Articular chondrocyte of knee joint (primary cell): ENCODE results near the gene LETMD1. TPM values are rescaled to one million over a fixed set of nuclear protein-coding genes. Genes with fewer than 3 reads are reported as not detected.

ENCODE experiments used
- small RNA-seq: library from RNA; depleted of rRNA; stranded (forward); fragments of <200 nt; gene quantifications from one replicate; pipeline ENCODE3, GENCODE V24; 2012
- total RNA-seq: library from RNA; depleted of rRNA; stranded (reverse); fragments of >200 nt; gene quantifications from 2 replicates; pipeline ENCODE4 v1.2.3, GENCODE V29; 2012

LETMD1 gene, protein sequence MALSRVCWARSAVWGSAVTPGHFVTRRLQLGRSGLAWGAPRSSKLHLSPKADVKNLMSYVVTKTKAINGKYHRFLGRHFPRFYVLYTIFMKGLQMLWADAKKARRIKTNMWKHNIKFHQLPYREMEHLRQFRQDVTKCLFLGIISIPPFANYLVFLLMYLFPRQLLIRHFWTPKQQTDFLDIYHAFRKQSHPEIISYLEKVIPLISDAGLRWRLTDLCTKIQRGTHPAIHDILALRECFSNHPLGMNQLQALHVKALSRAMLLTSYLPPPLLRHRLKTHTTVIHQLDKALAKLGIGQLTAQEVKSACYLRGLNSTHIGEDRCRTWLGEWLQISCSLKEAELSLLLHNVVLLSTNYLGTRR
- total RNA-seq: 55.1 and 64.2 TPM in 2 replicates

DNA sequence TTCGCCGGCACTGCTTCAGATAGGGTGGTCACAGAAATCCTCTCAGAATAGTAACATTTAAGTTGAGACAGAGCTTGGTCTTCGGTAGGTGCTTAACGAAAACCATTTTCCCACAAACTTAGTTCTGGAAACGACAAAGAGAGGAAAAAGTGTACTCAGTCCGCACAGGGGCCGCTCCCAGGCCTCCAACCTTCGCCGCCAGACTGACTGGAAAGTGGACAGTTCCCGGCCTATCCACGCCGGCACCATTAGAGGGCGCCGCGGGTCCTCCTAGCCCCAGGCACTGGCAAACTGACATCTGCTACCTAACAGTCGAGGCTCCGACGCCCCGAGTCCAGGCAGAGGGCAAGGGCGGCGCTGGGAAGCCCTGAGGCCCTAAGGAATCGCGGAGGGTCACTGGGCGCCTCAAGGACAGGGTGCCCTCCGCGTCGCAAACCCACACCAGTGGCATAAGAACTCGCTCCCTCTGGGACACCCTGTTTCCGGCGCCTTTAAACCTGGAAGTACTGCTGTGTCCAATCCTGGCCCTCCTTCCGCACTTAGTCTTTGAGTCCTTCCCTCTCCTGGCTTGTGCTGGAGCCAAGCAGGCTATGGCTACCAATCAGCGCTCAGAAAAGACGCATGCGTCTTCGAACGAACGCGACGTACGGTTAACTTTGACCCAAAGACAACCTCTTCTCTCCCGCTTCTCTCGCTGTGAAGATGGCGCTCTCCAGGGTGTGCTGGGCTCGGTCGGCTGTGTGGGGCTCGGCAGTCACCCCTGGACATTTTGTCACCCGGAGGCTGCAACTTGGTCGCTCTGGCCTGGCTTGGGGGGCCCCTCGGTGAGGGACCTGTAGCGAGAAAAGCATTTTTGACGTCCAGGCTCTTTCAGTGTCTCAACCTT is at the start of gene LETMD1:
TSS of gene LETMD1 (plus strand) at position 673 of the 886 bp plus-strand sequence. CDS start at position 703, 30 bp downstream.

DNA sequence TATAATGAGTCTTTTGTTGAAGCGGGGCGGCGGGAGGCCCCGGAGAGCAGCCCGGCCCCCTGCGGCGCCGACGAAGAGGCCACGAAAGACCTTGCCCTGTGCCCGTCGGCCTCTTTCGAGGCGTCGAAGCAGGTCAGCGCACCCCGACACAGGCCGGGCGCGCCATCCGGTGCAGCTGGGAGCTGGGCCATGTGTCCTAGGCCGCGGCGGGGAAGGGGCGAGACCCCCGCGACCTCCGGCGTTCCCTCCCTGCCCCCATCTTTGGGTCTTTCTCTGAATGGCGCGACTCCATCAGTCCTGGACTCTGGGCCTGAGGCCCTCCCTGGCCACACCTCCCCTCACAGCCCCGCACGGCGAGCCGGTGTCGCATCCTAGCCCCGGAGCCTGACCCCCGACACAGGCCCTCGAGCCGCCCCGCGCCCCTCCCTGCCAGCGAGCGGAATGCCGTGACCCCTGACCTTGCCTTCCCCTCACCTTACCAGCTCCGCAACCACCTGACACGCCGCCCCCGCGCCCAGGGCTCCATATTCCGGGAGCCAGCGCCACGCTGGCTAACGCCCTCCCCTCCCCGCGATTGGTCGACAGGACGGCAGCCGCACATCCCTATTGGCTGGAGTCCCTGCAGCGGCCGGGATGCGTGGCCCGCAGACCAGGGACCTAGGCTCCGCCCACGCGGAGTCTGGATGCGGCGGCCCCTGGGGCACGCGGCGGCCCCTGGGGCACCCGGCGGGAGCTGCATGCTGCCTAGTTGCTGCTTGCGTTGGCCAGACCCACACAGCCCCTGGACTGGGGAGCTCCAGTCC is 22.1 kb upstream of the LETMD1 start, which contains the start of gene SLC11A2:
TSS of gene SLC11A2 (minus strand) at position 549 of the 803 bp plus-strand sequence. CDS start 15,656 bp downstream, outside the sequence.

DNA sequence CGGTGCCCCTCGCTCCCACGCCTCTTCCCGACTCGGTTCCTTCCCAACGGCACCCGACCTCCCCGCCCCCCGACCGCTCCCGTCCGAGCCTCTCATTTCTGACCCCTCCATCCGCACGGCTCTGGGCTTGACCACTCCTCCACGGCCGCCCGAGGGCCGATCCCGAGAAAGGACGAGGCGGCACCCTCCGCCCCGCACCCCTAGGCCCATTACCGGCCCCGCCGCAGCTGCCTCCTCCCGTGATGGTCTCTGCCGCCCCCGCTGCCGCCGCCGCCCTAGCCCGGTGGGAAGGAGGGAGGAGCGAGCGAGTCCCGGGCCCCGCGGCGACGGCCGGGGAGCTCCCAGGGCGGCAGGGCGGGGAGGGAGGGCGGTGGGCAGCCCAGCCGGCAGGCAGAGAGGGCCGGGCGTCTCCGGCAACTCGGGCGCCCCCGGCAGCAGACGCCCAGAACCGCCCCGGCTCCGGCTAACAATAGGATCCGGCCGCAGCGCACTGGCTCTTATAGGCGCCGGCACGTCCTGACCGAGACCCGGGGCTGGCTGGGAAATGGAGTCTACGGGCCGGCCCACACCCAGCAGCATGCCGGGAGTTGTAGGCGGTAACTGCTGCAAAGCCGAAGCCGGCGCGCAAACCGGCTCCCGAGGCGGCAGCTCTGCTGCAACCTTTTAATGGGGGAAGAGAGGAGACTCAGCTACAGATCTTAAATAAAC is 35.2 kb downstream of the LETMD1 start, which contains the start of gene CSRNP2:
TSS of gene CSRNP2 (minus strand) at position 471 of the 708 bp plus-strand sequence. CDS start 7,035 bp downstream, outside the sequence.

Small RNA genes lying within 50 kb of the gene (small RNA-seq; reads per million reads assigned to genes)
- gene RNU6-1273P: not detected
- not detected for gene RNU6-87P

Other genes with a start within 250 kb of the LETMD1 start
- gene TMPRSS12, start 205.4 kb upstream of the LETMD1 start, total RNA-seq: not detected in 2 replicates
- not detected in 2 replicates for gene HIGD1C, start 95.8 kb upstream of the LETMD1 start, total RNA-seq
- 55.6 and 56.4 TPM in 2 replicates for gene SLC11A2, start 21.9 kb upstream of the LETMD1 start, total RNA-seq
- 24.3 and 27.1 TPM in 2 replicates for gene CSRNP2, start 35.3 kb downstream of the LETMD1 start, total RNA-seq
- gene TFCP2, start 124.8 kb downstream of the LETMD1 start, total RNA-seq: 11.5 and 11.6 TPM in 2 replicates
- 7.9 and 9.9 TPM in 2 replicates for gene POU6F1, start 169.7 kb downstream of the LETMD1 start, total RNA-seq
- 169 and 224 TPM in 2 replicates for gene DAZAP2, start 190.5 kb downstream of the LETMD1 start, total RNA-seq
- 7.4 and 9.3 TPM in 2 replicates for gene SMAGP, start 222.1 kb downstream of the LETMD1 start, total RNA-seq